ENCODE measurements around the gene TBC1D25.

- TF ChIP-seq CTCF (conservative IDR thresholded peaks at IDR 0.05; ENCODE audit: low read depth in 2 of 2) (no peak), EZH2phosphoT487 (IDR thresholded peaks at IDR 0.05; ENCODE audit: unreplicated experiment) (no peak), EZH2 (IDR thresholded peaks at IDR 0.05; ENCODE audit: low read depth, unreplicated experiment) (no peak), POLR2AphosphoS5 (IDR thresholded peaks at IDR 0.05; ENCODE audit: low read depth) (no peak), NANOG (IDR thresholded peaks at IDR 0.05; ENCODE audit: borderline replicate concordance) (no peak), JUNB (IDR thresholded peaks at IDR 0.05; ENCODE audit: unreplicated experiment) (no peak)
- TF ChIP-seq, protein P1, sequence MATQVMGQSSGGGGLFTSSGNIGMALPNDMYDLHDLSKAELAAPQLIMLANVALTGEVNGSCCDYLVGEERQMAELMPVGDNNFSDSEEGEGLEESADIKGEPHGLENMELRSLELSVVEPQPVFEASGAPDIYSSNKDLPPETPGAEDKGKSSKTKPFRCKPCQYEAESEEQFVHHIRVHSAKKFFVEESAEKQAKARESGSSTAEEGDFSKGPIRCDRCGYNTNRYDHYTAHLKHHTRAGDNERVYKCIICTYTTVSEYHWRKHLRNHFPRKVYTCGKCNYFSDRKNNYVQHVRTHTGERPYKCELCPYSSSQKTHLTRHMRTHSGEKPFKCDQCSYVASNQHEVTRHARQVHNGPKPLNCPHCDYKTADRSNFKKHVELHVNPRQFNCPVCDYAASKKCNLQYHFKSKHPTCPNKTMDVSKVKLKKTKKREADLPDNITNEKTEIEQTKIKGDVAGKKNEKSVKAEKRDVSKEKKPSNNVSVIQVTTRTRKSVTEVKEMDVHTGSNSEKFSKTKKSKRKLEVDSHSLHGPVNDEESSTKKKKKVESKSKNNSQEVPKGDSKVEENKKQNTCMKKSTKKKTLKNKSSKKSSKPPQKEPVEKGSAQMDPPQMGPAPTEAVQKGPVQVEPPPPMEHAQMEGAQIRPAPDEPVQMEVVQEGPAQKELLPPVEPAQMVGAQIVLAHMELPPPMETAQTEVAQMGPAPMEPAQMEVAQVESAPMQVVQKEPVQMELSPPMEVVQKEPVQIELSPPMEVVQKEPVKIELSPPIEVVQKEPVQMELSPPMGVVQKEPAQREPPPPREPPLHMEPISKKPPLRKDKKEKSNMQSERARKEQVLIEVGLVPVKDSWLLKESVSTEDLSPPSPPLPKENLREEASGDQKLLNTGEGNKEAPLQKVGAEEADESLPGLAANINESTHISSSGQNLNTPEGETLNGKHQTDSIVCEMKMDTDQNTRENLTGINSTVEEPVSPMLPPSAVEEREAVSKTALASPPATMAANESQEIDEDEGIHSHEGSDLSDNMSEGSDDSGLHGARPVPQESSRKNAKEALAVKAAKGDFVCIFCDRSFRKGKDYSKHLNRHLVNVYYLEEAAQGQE (IDR thresholded peaks at IDR 0.05; ENCODE audit: unreplicated experiment): no peak
Observed at GRCh38 chrX:48579259-48579658, 39.7 kb downstream of the TBC1D25 start.

All from GM23338 (cell line).